ENCODE measurements around the gene CD8B. TPM values are rescaled to one million over a fixed set of nuclear protein-coding genes. Genes with fewer than 3 reads are reported as not detected.

Gene CD8B
- total RNA-seq, 4 donors from 2014 or later = 0.23 to 2.2 TPM; not detected in 2

DNA sequence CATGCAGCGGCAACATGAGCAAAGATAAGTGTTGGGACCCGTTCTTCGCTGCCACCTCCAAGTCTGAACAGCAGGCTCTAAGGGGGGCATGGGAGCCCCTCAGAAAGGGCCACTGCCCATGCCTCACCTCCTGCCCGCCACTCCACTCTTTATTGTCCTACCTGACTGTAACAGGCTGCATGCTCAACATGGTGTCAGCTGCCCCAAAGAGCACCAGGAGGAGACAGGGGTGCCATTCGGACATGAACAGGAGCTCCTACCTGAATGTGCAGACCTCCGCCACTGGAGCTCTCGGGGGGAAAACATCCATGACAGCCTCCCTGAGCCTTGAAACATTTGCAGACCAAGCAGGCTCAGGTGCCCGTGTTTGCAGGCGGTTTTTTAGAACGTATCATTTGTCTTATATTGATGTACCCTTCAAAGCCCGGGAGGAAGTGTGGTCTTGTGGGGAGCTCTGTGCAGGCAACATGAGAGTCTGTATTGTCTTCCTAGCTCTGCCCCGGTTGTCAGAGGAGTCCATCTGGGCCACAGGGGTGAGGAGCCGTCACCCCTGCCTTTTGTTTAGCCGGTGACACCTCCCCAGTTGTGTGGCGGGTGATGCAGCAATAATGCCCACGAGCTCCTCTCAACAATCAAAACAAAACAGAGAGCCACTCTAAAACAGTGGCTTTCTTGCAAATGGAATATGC is 35.8 kb downstream of the CD8B start:
- Histone ChIP-seq H3K27ac (no peak overlapping the region), H3K27me3 (no peaks in the 10 kb centered on the region), H3K4me1 (no peaks in the 10 kb centered on the region), H3K36me3 (no peaks in the 10 kb centered on the region), H3K9me3 (no peaks in the 10 kb centered on the region), H3K4me3 (no peak overlapping the region)
- TF ChIP-seq, protein P1, sequence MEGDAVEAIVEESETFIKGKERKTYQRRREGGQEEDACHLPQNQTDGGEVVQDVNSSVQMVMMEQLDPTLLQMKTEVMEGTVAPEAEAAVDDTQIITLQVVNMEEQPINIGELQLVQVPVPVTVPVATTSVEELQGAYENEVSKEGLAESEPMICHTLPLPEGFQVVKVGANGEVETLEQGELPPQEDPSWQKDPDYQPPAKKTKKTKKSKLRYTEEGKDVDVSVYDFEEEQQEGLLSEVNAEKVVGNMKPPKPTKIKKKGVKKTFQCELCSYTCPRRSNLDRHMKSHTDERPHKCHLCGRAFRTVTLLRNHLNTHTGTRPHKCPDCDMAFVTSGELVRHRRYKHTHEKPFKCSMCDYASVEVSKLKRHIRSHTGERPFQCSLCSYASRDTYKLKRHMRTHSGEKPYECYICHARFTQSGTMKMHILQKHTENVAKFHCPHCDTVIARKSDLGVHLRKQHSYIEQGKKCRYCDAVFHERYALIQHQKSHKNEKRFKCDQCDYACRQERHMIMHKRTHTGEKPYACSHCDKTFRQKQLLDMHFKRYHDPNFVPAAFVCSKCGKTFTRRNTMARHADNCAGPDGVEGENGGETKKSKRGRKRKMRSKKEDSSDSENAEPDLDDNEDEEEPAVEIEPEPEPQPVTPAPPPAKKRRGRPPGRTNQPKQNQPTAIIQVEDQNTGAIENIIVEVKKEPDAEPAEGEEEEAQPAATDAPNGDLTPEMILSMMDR (IDR thresholded peaks at IDR 0.05 in 4 of 5, conservative IDR thresholded peaks at IDR 0.05 in 1 of 5) = no peak
- TF ChIP-seq POLR2A (IDR thresholded peaks at IDR 0.05) = no peak
- in situ Hi-C loops (cut with MboI; ENCODE audit: low sequenced_read_pairs in 4 of 4) (no loop called here), intact Hi-C loops (cut with DNase I; ENCODE audit: low total_unique reads) (no loop called here)
- ATAC-seq (no peak), DNase-seq (no peak)

- H3K27ac ChIP-seq = no peak overlapping the region
- no peak for ATAC-seq
- H3K9me3 ChIP-seq = no peaks in the 10 kb centered on the region
- TF ChIP-seq, protein P1 (IDR thresholded peaks at IDR 0.05 in 4 of 5, conservative IDR thresholded peaks at IDR 0.05 in 1 of 5) = no peak
- no peak for TF ChIP-seq POLR2A (IDR thresholded peaks at IDR 0.05)
- H3K4me3 ChIP-seq = no peak overlapping the region
- no peaks in the 10 kb centered on the region for H3K4me1 ChIP-seq
- intact Hi-C loops (cut with DNase I; ENCODE audit: low total_unique reads) (no loop called here), in situ Hi-C loops (cut with MboI; ENCODE audit: low sequenced_read_pairs in 4 of 4) (no loop called here)
- no peaks in the 10 kb centered on the region for H3K27me3 ChIP-seq
- no peaks in the 10 kb centered on the region for H3K36me3 ChIP-seq
- no peak for DNase-seq
Measured at GRCh38 chr2:86825036-86825692, 36.5 kb downstream of the CD8B start.

DNA sequence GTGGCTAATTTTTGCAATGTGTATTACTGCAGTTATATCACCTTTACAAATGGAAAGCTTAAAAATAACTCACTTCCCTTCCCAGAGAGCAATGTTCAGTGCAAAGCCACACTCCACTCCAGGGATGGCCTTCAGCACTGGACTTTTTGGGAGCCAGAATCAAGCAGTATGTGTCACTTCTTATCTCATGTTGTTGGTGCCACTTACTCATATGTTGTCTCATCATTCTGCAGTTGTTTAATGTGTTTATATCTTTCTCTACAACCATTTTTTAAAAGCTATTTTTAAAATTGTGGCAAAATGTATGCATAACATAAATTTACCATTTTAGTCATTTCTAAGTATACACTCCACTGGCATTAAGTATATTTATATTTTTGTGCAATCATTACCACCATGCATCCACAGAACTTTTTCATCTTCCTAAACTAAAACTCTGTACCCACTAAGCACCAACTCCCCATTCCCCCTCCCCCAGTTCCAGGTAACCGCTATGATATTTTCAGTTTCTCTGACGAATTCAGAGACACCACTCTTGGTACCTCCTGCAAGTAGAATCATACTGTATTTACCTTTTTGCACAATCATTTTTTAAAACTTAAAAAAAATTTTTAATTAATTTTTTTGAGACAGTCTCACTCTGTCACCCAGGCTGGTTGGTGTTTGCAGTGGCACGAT is 38.9 kb downstream of the CD8B start:
- no peak overlapping the region for H3K4me3 ChIP-seq
- in situ Hi-C loops (cut with MboI; ENCODE audit: low sequenced_read_pairs in 4 of 4) (no loop called here), intact Hi-C loops (cut with DNase I; ENCODE audit: low total_unique reads) (no loop called here)
- DNase-seq (no peak), ATAC-seq (no peak)
- no peak for TF ChIP-seq POLR2A (IDR thresholded peaks at IDR 0.05)
- TF ChIP-seq, protein P1 (IDR thresholded peaks at IDR 0.05 in 4 of 5, conservative IDR thresholded peaks at IDR 0.05 in 1 of 5) = no peak
- H3K36me3 ChIP-seq = no peaks in the 10 kb centered on the region
- no peaks in the 10 kb centered on the region for H3K9me3 ChIP-seq
- no peak overlapping the region for H3K27ac ChIP-seq
- H3K27me3 ChIP-seq = no peaks in the 10 kb centered on the region
- H3K4me1 ChIP-seq = no peaks in the 10 kb centered on the region

GRCh38 chr2:86821842-86822241 is 39.8 kb downstream of the CD8B start:
- no peaks in the 10 kb centered on the region for H3K27me3 ChIP-seq
- no peak overlapping the region for H3K4me3 ChIP-seq
- H3K36me3 ChIP-seq = no peaks in the 10 kb centered on the region
- in situ Hi-C loops (cut with MboI; ENCODE audit: low sequenced_read_pairs in 4 of 4) (no loop called here), intact Hi-C loops (cut with DNase I; ENCODE audit: low total_unique reads) (no loop called here)
- TF ChIP-seq POLR2A (IDR thresholded peaks at IDR 0.05) = no peak
- TF ChIP-seq, protein P1 (IDR thresholded peaks at IDR 0.05 in 4 of 5, conservative IDR thresholded peaks at IDR 0.05 in 1 of 5) = no peak
- DNase-seq (no peak), ATAC-seq (no peak)
- H3K4me1 ChIP-seq = no peaks in the 10 kb centered on the region
- H3K9me3 ChIP-seq = no peaks in the 10 kb centered on the region
- no peak overlapping the region for H3K27ac ChIP-seq

Measured in gastrocnemius medialis (tissue), 4 donors.